Astrocyte (in vitro differentiated cells and primary cell): Measurements from ENCODE around the gene SCAF8. TPM values are rescaled to one million over a fixed set of nuclear protein-coding genes. Genes with fewer than 3 reads are reported as not detected.

Experiments
- DNase-seq: peaks from one replicate; pipeline ENCODE4 v3.0.0-alpha.2; 2010; ENCODE audit warnings: low read depth
- FAIRE-seq: peaks from 2 replicates; lab custom pipeline; 2011; peaks lifted over from hg19 to GRCh38; lab: Jason Lieb, UNC
- H2AFZ ChIP-seq: 2 replicates; pipeline ENCODE4 v1.6.0; 2012; ENCODE audit warnings: low read depth, low read length, inconsistent platforms
- H3K27ac ChIP-seq: 2 replicates; pipeline ENCODE4 v1.5.1; 2011; ENCODE audit warnings: low read depth, low read length, inconsistent platforms
- H3K27me3 ChIP-seq: 2 replicates; pipeline ENCODE4 v1.6.0; 2011; ENCODE audit warnings: low read length, inconsistent platforms; ENCODE audit not compliant: insufficient read depth
- H3K36me3 ChIP-seq: 2 replicates; pipeline ENCODE4 v1.5.1; 2011; ENCODE audit warnings: low read length, inconsistent platforms; ENCODE audit not compliant: insufficient read depth
- H3K4me1 ChIP-seq: 2 replicates; pipeline ENCODE4 v1.5.1; 2011; ENCODE audit warnings: low read length, inconsistent platforms; ENCODE audit not compliant: insufficient read depth
- H3K4me2 ChIP-seq: 2 replicates; pipeline ENCODE4 v1.6.0; 2012; ENCODE audit warnings: low read length, inconsistent platforms
- H3K4me3 ChIP-seq: 2 replicates; pipeline ENCODE4 v1.5.1; 2011; ENCODE audit warnings: low read depth, mild to moderate bottlenecking, low read length, inconsistent platforms; ENCODE audit not compliant: insufficient read depth
- H3K79me2 ChIP-seq: 2 replicates; pipeline ENCODE4 v1.6.0; 2012; ENCODE audit warnings: mild to moderate bottlenecking, low read length, inconsistent platforms; ENCODE audit not compliant: insufficient read depth
- H3K9ac ChIP-seq: 2 replicates; pipeline ENCODE4 v1.6.0; 2012; ENCODE audit warnings: mild to moderate bottlenecking, low read length, inconsistent platforms
- H3K9me3 ChIP-seq: 2 replicates; pipeline ENCODE4 v1.5.1; 2012; ENCODE audit warnings: low read depth, mild to moderate bottlenecking, low read length, inconsistent platforms; ENCODE audit not compliant: insufficient read depth
- H4K20me1 ChIP-seq: 2 replicates; pipeline ENCODE4 v1.6.0; 2012; ENCODE audit warnings: low read length, inconsistent platforms; ENCODE audit not compliant: insufficient read depth
- H3K27ac Mint-ChIP-seq: one replicate; pipeline ENCODE4 v1.8.0; 2021; ENCODE audit warnings: mild to moderate bottlenecking, mixed read lengths; ENCODE audit not compliant: unreplicated experiment
- H3K27me3 Mint-ChIP-seq: one replicate; pipeline ENCODE4 v1.8.0; 2021; ENCODE audit warnings: low read depth, mixed read lengths; ENCODE audit not compliant: unreplicated experiment
- H3K36me3 Mint-ChIP-seq: one replicate; pipeline ENCODE4 v1.8.0; 2021; ENCODE audit warnings: low read depth, mixed read lengths; ENCODE audit not compliant: unreplicated experiment
- H3K4me1 Mint-ChIP-seq: one replicate; pipeline ENCODE4 v1.8.0; 2021; ENCODE audit warnings: low read depth, mixed read lengths; ENCODE audit not compliant: unreplicated experiment
- H3K4me3 Mint-ChIP-seq: one replicate; pipeline ENCODE4 v1.8.0; 2021; ENCODE audit warnings: mild to moderate bottlenecking, moderate library complexity, mixed read lengths; ENCODE audit not compliant: unreplicated experiment
- H3K9me3 Mint-ChIP-seq: one replicate; pipeline ENCODE4 v1.8.0; 2021; ENCODE audit warnings: mild to moderate bottlenecking, mixed read lengths; ENCODE audit not compliant: unreplicated experiment
- EZH2 ChIP-seq: IDR thresholded peaks from 2 replicates; pipeline ENCODE4 v1.6.1; 2012; ENCODE audit warnings: mild to moderate bottlenecking, low read length, inconsistent platforms; ENCODE audit not compliant: insufficient read depth
- total RNA-seq: library from RNA; stranded (reverse); gene quantifications from 2 replicates; pipeline ENCODE4 v1.2.1, GENCODE V29; 2021
- TF ChIP-seq, protein P1 (sequence below): IDR thresholded peaks from 2 replicates; pipeline ENCODE4 v1.5.1; 2011; ENCODE audit warnings: low read depth, mild to moderate bottlenecking, inconsistent platforms, low read length, moderate library complexity; ENCODE audit not compliant: insufficient read depth

Gene SCAF8
- total RNA-seq, 1 donor from 2014 or later, result 36.0 TPM

DNA sequence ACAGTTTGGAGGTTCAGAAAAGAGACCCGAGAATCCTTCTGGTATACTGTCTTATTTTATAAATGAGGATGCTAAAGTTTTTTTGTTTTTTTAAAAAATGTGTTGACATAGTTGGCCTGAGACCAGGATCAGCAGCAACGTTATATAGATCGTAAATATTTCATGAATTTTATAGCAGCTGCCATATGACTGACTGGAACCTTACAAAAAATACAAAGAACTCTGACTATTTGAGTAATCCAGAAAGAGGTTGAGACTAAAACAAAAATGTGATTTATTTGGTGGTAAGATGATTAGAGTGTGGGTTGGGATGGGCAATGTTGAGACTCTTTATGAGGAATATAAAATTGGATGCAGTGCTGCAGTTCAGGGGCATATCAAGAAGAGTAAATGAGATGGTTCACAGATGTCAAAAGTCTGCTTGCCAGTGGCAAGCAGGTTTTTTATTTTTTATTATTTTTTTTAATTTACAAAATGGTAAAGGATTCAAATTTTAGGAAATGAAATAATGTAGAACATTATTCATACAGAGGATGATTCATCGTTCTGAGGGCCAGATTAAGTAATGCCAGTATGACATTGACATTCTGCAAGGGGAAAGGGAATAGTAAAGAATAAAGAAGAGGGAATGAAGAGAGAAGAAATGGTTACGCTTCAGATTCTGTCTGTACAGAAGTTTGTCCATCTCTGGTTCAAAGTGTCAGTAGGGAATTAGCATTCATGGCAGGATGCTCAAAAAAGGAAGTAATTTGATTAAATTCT, 58.5 kb downstream of the SCAF8 start:
- Histone ChIP-seq H2AFZ (no peak overlapping the region), H3K4me2 (no peak overlapping the region), H3K79me2 (peaks cover 42% of the 10 kb centered on the region), H3K27me3 (no peaks in the 10 kb centered on the region), H4K20me1 (peaks cover 24% of the 10 kb centered on the region), H3K27ac (no peak overlapping the region), H3K36me3 (peaks cover 16% of the 10 kb centered on the region), H3K4me3 (no peak overlapping the region), H3K4me1 (peaks cover 2% of the 10 kb centered on the region), H3K9me3 (no peaks in the 10 kb centered on the region), H3K9ac (no peak overlapping the region)
- H3K27me3 Mint-ChIP-seq, result no peaks in the 10 kb centered on the region
- H3K4me1 Mint-ChIP-seq, result peaks cover 8% of the 10 kb centered on the region
- no peak for TF ChIP-seq EZH2
- TF ChIP-seq, protein P1, sequence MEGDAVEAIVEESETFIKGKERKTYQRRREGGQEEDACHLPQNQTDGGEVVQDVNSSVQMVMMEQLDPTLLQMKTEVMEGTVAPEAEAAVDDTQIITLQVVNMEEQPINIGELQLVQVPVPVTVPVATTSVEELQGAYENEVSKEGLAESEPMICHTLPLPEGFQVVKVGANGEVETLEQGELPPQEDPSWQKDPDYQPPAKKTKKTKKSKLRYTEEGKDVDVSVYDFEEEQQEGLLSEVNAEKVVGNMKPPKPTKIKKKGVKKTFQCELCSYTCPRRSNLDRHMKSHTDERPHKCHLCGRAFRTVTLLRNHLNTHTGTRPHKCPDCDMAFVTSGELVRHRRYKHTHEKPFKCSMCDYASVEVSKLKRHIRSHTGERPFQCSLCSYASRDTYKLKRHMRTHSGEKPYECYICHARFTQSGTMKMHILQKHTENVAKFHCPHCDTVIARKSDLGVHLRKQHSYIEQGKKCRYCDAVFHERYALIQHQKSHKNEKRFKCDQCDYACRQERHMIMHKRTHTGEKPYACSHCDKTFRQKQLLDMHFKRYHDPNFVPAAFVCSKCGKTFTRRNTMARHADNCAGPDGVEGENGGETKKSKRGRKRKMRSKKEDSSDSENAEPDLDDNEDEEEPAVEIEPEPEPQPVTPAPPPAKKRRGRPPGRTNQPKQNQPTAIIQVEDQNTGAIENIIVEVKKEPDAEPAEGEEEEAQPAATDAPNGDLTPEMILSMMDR, result no peak
- H3K4me3 Mint-ChIP-seq, result no peak overlapping the region
- DNase-seq (no peak), FAIRE-seq (no peak)
- H3K27ac Mint-ChIP-seq, result no peak overlapping the region
- H3K36me3 Mint-ChIP-seq, result peaks cover 3% of the 10 kb centered on the region
- no peaks in the 10 kb centered on the region for H3K9me3 Mint-ChIP-seq

DNA sequence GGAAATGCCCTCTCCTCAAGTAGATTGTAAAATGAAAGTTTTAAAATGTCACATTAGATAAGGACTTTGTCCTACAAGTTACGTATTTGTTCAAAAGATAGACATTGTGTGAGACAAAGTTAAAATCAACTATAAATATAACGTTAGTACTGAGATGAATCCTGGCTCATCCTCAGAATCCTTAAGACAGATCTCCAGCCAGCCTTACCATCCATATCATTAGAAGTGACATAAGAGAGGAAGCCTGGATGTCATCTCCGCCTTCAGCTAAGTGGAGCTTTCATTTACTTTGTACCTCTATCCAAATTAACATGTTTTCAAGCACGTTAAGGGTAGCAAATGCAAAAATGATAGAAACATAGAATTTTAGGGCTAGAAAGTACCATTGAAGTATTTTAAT, 59.1 kb downstream of the SCAF8 start:
- H3K27me3 Mint-ChIP-seq, result no peaks in the 10 kb centered on the region
- H3K4me2 ChIP-seq, result no peak overlapping the region
- DNase-seq (no peak), FAIRE-seq (peak; percentile 29)
- H4K20me1 ChIP-seq, result peaks cover 18% of the 10 kb centered on the region
- H3K4me3 Mint-ChIP-seq, result no peak overlapping the region
- H3K27ac Mint-ChIP-seq, result no peak overlapping the region
- H3K9me3 Mint-ChIP-seq, result no peaks in the 10 kb centered on the region
- H3K9me3 ChIP-seq, result no peaks in the 10 kb centered on the region
- H3K27ac ChIP-seq, result no peak overlapping the region
- H3K79me2 ChIP-seq, result peaks cover 36% of the 10 kb centered on the region
- H3K36me3 Mint-ChIP-seq, result no peaks in the 10 kb centered on the region
- H3K27me3 ChIP-seq, result no peaks in the 10 kb centered on the region
- H3K4me1 Mint-ChIP-seq, result peaks cover 8% of the 10 kb centered on the region
- H2AFZ ChIP-seq, result no peak overlapping the region
- H3K9ac ChIP-seq, result no peak overlapping the region
- H3K36me3 ChIP-seq, result peaks cover 16% of the 10 kb centered on the region
- no peak overlapping the region for H3K4me3 ChIP-seq
- no peak for TF ChIP-seq EZH2
- TF ChIP-seq, protein P1, result no peak
- H3K4me1 ChIP-seq, result peaks cover 2% of the 10 kb centered on the region

DNA sequence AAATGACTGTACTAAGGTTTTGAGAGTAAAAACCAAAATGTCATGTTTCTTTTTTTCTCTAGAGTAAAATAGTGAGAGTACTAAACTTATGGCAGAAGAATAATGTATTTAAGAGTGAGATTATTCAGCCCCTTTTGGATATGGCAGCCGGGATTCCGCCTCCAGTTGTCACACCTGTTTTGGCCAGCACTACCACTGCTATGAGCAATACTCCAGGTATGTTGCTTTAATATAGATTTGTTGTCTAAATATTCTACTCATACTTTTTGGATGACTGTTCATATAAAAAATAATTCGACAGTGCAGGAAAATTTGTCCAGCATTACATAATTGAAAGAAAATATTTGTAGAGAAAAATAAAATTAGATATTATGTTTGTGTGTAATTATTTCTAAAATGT, 59.5 kb downstream of the SCAF8 start:
- H3K4me3 Mint-ChIP-seq, result no peak overlapping the region
- Histone ChIP-seq H3K4me2 (no peak overlapping the region), H4K20me1 (peaks cover 18% of the 10 kb centered on the region), H3K79me2 (peaks cover 32% of the 10 kb centered on the region), H3K27ac (no peak overlapping the region), H3K36me3 (peaks cover 19% of the 10 kb centered on the region), H3K4me1 (peaks cover 2% of the 10 kb centered on the region), H2AFZ (no peak overlapping the region), H3K27me3 (no peaks in the 10 kb centered on the region), H3K9ac (no peak overlapping the region), H3K9me3 (no peaks in the 10 kb centered on the region), H3K4me3 (no peak overlapping the region)
- no peak for TF ChIP-seq EZH2
- TF ChIP-seq, protein P1, result no peak
- H3K9me3 Mint-ChIP-seq, result no peaks in the 10 kb centered on the region
- H3K27ac Mint-ChIP-seq, result no peak overlapping the region
- H3K4me1 Mint-ChIP-seq, result peaks cover 8% of the 10 kb centered on the region
- no peaks in the 10 kb centered on the region for H3K27me3 Mint-ChIP-seq
- FAIRE-seq, result no peak
- no peak for DNase-seq
- no peaks in the 10 kb centered on the region for H3K36me3 Mint-ChIP-seq
